Panc1 (cell line): ENCODE results near the gene AGRN. TPM values are rescaled to one million over a fixed set of nuclear protein-coding genes. Genes with fewer than 3 reads are reported as not detected.

Source experiments
- ATAC-seq: fragments of 200-7000 bp; cut with Tn5 transposase; 2 replicates; pipeline ENCODE4 v1.9.1; 2020; ENCODE audit warnings: mild to moderate bottlenecking, moderate library complexity
- BruUV-seq: library from RNA; stranded (reverse); fragments of 400-500 nt; replicated peaks from 2 replicates; lab custom pipeline; 2021; lab: Mats Ljungman, UMichigan
- CTCF ChIA-PET: fragments of 300-600 bp; sonication (Branson Sonifier 250); formaldehyde crosslinking; loops from one replicate; lab custom pipeline; 2022; ENCODE audit warnings: antibody characterized with exemption; lab: Charles Lee
- POLR2A ChIA-PET: fragments of 300-600 bp; sonication (Branson Sonifier 250); formaldehyde crosslinking; loops from one replicate; lab custom pipeline; 2022; ENCODE audit warnings: antibody characterized with exemption; lab: Charles Lee
- DNase-seq: peaks from one replicate; pipeline ENCODE4 v3.0.0-alpha.2; 2010; ENCODE audit warnings: low read depth, low spot score
- H3K27ac ChIP-seq: 2 replicates; pipeline ENCODE4 v1.5.1; 2011; ENCODE audit warnings: mild to moderate bottlenecking, low read length, inconsistent platforms
- H3K27me3 ChIP-seq: fragments of 200-500 bp; sonication (Bioruptor generic); 2 replicates; pipeline ENCODE4 v1.6.0; 2014; ENCODE audit warnings: low read length, inconsistent platforms; ENCODE audit not compliant: control insufficient read depth, insufficient read depth
- H3K36me3 ChIP-seq: fragments of 200-500 bp; sonication (Bioruptor generic); 2 replicates; pipeline ENCODE4 v1.5.1; 2014; ENCODE audit warnings: inconsistent platforms, mild to moderate bottlenecking, low read length, moderate library complexity; ENCODE audit not compliant: control insufficient read depth, insufficient read depth
- H3K4me1 ChIP-seq: 2 replicates; pipeline ENCODE4 v1.5.1; 2011; ENCODE audit warnings: inconsistent platforms, mild to moderate bottlenecking, low read length, moderate library complexity; ENCODE audit not compliant: control insufficient read depth, insufficient read depth
- H3K4me3 ChIP-seq, 2 experiments: 2 replicates each; pipeline ENCODE4 v1.5.1; 2011 to 2012; ENCODE audit warnings: low read depth in 2 of 2, low read length in 2 of 2, mild to moderate bottlenecking in 2 of 2, inconsistent platforms in 1 of 2, moderate library complexity in 1 of 2
- H3K9me3 ChIP-seq: fragments of 200-500 bp; sonication (Bioruptor generic); 2 replicates; pipeline ENCODE4 v1.5.1; 2014; ENCODE audit warnings: low read depth, mild to moderate bottlenecking, inconsistent platforms, low read length, moderate library complexity; ENCODE audit not compliant: control insufficient read depth, insufficient read depth
- POLR2AphosphoS5 ChIP-seq: IDR thresholded peaks from 2 replicates; pipeline ENCODE4 v1.6.1; 2012; ENCODE audit warnings: mild to moderate bottlenecking, low read depth, low read length, moderate library complexity
- REST ChIP-seq, 2 experiments: IDR thresholded peaks; 2 replicates each; pipeline ENCODE4 v1.6.1; 2011 to 2012; ENCODE audit warnings: low read depth in 2 of 2, control low read depth in 1 of 2, low read length in 1 of 2, mild to moderate bottlenecking in 1 of 2, moderate library complexity in 1 of 2; ENCODE audit not compliant: insufficient read depth in 1 of 2
- SIN3A ChIP-seq: IDR thresholded peaks from 2 replicates; pipeline ENCODE4 v1.6.1; 2012; ENCODE audit warnings: low read depth, mild to moderate bottlenecking, low read length, moderate library complexity, borderline replicate concordance; ENCODE audit not compliant: insufficient read depth
- TCF7L2 ChIP-seq: IDR thresholded peaks from 2 replicates; pipeline ENCODE4 v1.6.1; 2011; ENCODE audit warnings: mild to moderate bottlenecking, low read depth, low read length, inconsistent platforms
- in situ Hi-C: cut with HindIII; loops from 2 replicates; pipeline ENCODE4 v1.10.0; 2016; ENCODE audit warnings: low sequenced_read_pairs, low pct_unique_long_range_greater_than_20kb
- intact Hi-C: fragments of 100-400 bp; cut with micrococcal nuclease; formaldehyde crosslinking; loops from one replicate; pipeline ENCODE4 v1.10.0; 2022; ENCODE audit not compliant: unreplicated experiment
- total RNA-seq: library from RNA; stranded (reverse); gene quantifications from one replicate; pipeline ENCODE4 v1.2.1, GENCODE V29; 2021; ENCODE audit not compliant: unreplicated experiment
- TF ChIP-seq, protein P1 (sequence below): fragments of 450-650 bp; IDR thresholded peaks from 2 replicates; pipeline ENCODE4 v1.5.1; 2017; ENCODE audit warnings: mild to moderate bottlenecking

The AGRN gene
- total RNA-seq, 1 experiment from 2014 or later = 153 TPM

- BruUV-seq = no TSS peak
- ATAC-seq = no peak
- no peaks in the 10 kb centered on the region for H3K9me3 ChIP-seq
- no peaks in the 10 kb centered on the region for H3K27me3 ChIP-seq
- ChIA-PET CTCF (no interaction called here), POLR2A (interaction anchor here (0.6 kb wide), 1 partner anchor 26 kb away, joined by 11 read pairs; no protein-coding TSS in a partner anchor)
- no peak overlapping the region; a peak in 1 of 4 replicates for H3K4me3 ChIP-seq
- peaks cover 43% of the 10 kb centered on the region for H3K4me1 ChIP-seq
- no peak for DNase-seq
- no peaks in the 10 kb centered on the region; the same call in 1 of the 2 replicates for H3K36me3 ChIP-seq
- H3K27ac ChIP-seq = no peak overlapping the region; the same call in 1 of the 2 replicates
- TF ChIP-seq POLR2AphosphoS5 (no peak), REST (IDR thresholded peaks at IDR 0.05; ENCODE audit: insufficient read depth in 1 of 2, low read depth in 2 of 2, low read length in 1 of 2) (no peak), SIN3A (no peak), TCF7L2 (no peak)
- TF ChIP-seq, protein P1, sequence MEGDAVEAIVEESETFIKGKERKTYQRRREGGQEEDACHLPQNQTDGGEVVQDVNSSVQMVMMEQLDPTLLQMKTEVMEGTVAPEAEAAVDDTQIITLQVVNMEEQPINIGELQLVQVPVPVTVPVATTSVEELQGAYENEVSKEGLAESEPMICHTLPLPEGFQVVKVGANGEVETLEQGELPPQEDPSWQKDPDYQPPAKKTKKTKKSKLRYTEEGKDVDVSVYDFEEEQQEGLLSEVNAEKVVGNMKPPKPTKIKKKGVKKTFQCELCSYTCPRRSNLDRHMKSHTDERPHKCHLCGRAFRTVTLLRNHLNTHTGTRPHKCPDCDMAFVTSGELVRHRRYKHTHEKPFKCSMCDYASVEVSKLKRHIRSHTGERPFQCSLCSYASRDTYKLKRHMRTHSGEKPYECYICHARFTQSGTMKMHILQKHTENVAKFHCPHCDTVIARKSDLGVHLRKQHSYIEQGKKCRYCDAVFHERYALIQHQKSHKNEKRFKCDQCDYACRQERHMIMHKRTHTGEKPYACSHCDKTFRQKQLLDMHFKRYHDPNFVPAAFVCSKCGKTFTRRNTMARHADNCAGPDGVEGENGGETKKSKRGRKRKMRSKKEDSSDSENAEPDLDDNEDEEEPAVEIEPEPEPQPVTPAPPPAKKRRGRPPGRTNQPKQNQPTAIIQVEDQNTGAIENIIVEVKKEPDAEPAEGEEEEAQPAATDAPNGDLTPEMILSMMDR = no peak
- in situ Hi-C loops = no loop called here
- intact Hi-C loops = no loop called here
Measured at GRCh38 chr1:1022302-1023009, 2.5 kb downstream of the AGRN start.

DNA sequence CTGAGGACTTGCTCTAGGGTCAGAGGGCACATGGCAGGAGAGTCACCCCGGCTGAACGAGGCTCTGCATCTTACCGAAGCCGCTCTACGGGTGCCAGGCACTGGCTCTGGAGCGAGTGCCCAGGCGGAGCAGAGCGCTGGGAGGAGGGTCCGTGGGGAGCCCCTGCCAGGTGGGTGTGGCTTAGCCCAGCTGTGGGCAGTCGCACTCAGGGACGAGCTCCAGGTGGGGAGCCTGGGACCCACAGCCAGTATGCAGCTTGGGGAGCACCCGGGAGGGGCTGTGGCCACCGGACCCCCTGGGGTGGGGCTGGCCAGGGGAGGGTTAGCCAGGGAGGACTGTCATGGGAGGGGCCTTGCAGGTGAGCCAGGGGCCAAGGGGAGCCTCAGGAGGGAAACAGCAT lies 3.8 kb downstream of the AGRN start:
- Histone ChIP-seq H3K9me3 (no peaks in the 10 kb centered on the region), H3K27me3 (no peaks in the 10 kb centered on the region), H3K36me3 (no peaks in the 10 kb centered on the region; the same call in 1 of the 2 replicates), H3K4me1 (peaks cover 43% of the 10 kb centered on the region), H3K4me3 (no peak overlapping the region), H3K27ac (peak overlapping the region; percentile 13; the same call in 1 of the 2 replicates)
- intact Hi-C loops (no loop called here), in situ Hi-C loops (no loop called here)
- ChIA-PET CTCF (no interaction called here), POLR2A (no interaction called here)
- TF ChIP-seq TCF7L2 (no peak), SIN3A (no peak), POLR2AphosphoS5 (no peak), REST (IDR thresholded peaks at IDR 0.05; ENCODE audit: insufficient read depth in 1 of 2, low read depth in 2 of 2, low read length in 1 of 2) (no peak)
- TF ChIP-seq, protein P1 = no peak
- BruUV-seq = no TSS peak
- ATAC-seq (no peak), DNase-seq (no peak)
